ENCODE data around the gene MYO1F. TPM values are rescaled to one million over a fixed set of nuclear protein-coding genes. Genes with fewer than 3 reads are reported as not detected.

MYO1F gene
- total and polyA plus RNA-seq, 2 of the 13 experiments (the other 11 are each of a cell fraction or from before 2014, with no cell fraction given), result 0.09 to 0.13 TPM

- TF ChIP-seq MLX (CRISPR knock-in tag; IDR thresholded peaks at IDR 0.05), result no peak
- TF ChIP-seq ZNF652 (CRISPR knock-in tag; IDR thresholded peaks at IDR 0.05; ENCODE audit: borderline replicate concordance, low read depth), result no peak
- no peak for TF ChIP-seq ATF2 (CRISPR knock-in tag; IDR thresholded peaks at IDR 0.05)
- no peak for TF ChIP-seq RARA (CRISPR knock-in tag; IDR thresholded peaks at IDR 0.05)
- TF ChIP-seq MED13 (CRISPR knock-in tag; IDR thresholded peaks at IDR 0.05), result no peak
- no peak for TF ChIP-seq FOXM1 (CRISPR knock-in tag; IDR thresholded peaks at IDR 0.05)
Measured at GRCh38 chr19:8577741-8578140, 499 bp upstream of the MYO1F start (continued).

- peaks cover 0 to 16% of the 10 kb centered on the region in 2 experiments; a peak in 3 of 5 replicates for H3K27me3 ChIP-seq (ENCODE audit: control insufficient read depth in 1 of 2, insufficient read depth in 2 of 2, low read length in 2 of 2)
- 23% methylated on average over 16 of the region's 19 CpGs for WGBS (ENCODE audit: low lambda C conversion rate)
- TF ChIP-seq ZSCAN25 (CRISPR knock-in tag; IDR thresholded peaks at IDR 0.05) (no peak), SMAD1 (CRISPR knock-in tag; IDR thresholded peaks at IDR 0.05; ENCODE audit: borderline replicate concordance, low read depth) (no peak), SKI (IDR thresholded peaks at IDR 0.05; ENCODE audit: partially characterized antibody) (no peak), BRF2 (CRISPR knock-in tag; IDR thresholded peaks at IDR 0.05) (no peak), ZBTB1 (CRISPR knock-in tag; IDR thresholded peaks at IDR 0.05; ENCODE audit: borderline replicate concordance) (no peak), TOPORS (CRISPR knock-in tag; IDR thresholded peaks at IDR 0.05) (no peak), BORCS8-MEF2B (CRISPR knock-in tag; IDR thresholded peaks at IDR 0.05) (no peak), REXO4 (CRISPR knock-in tag; IDR thresholded peaks at IDR 0.05; ENCODE audit: borderline replicate concordance) (no peak), SMARCC2 (IDR thresholded peaks at IDR 0.05) (no peak), KLF15 (CRISPR knock-in tag; IDR thresholded peaks at IDR 0.05; ENCODE audit: borderline replicate concordance) (no peak), ZUFSP (CRISPR knock-in tag; IDR thresholded peaks at IDR 0.05; ENCODE audit: borderline replicate concordance) (no peak), ZNF337 (CRISPR knock-in tag; IDR thresholded peaks at IDR 0.05; ENCODE audit: borderline replicate concordance, low read depth) (no peak), ESRRA (CRISPR knock-in tag; IDR thresholded peaks at IDR 0.05; ENCODE audit: low read depth) (no peak)
Measured at GRCh38 chr19:8576273-8576993, 809 bp downstream of the MYO1F start.

More at GRCh38 chr19:8576273-8576993, 809 bp downstream of the MYO1F start:
- H2AFZ ChIP-seq (ENCODE audit: low read length), result no peak overlapping the region
- no peak overlapping the region for H3K4me3 ChIP-seq (replicated peaks in 1 of 3; ENCODE audit: insufficient read depth in 1 of 3, low read depth in 2 of 3, low read length in 3 of 3)
- H3K4me2 ChIP-seq (ENCODE audit: low read depth, low read length), result no peak overlapping the region
- no peaks in the 10 kb centered on the region for H4K20me1 ChIP-seq (ENCODE audit: insufficient read depth, low read length)
- CTCF ChIA-PET (ENCODE audit: low intra/inter-chr PET ratio, low total read pairs), result no interaction called here
- H3K4me1 ChIP-seq (ENCODE audit: insufficient read depth, low read length), result peaks cover 28% of the 10 kb centered on the region
- intact Hi-C loops (cut with micrococcal nuclease; ENCODE audit: unreplicated experiment) (loop anchor here (10.0 kb wide), 1 partner anchor 52 kb away; no protein-coding TSS in a partner anchor), in situ Hi-C loops (cut with HindIII; ENCODE audit: extremely low pct_ligation_motif_present, low pct_unique_long_range_greater_than_20kb) (no loop called here)
- no peaks in the 10 kb centered on the region for H3K79me2 ChIP-seq (ENCODE audit: insufficient read depth, low read length)
- H3K9ac ChIP-seq (ENCODE audit: insufficient read depth, low read depth, low read length), result no peak overlapping the region
- ATAC-seq (no peak), FAIRE-seq (no peak), DNase-seq (ENCODE audit: low spot score) (no peak)
- no TSS peak for BruUV-seq (replicated peaks)
- POLR2A ChIA-PET, result no interaction called here
- H3K27ac ChIP-seq (ENCODE audit: extremely low read length, insufficient read depth, low read length), result no peak overlapping the region
- H3K9me3 ChIP-seq (ENCODE audit: low read length), result no peaks in the 10 kb centered on the region
- no peaks in the 10 kb centered on the region for H3K36me3 ChIP-seq (replicated peaks in 1 of 2; ENCODE audit: control insufficient read depth in 1 of 2, insufficient read depth in 2 of 2, low read length in 2 of 2)

Data from HepG2 (cell line).